Breast epithelium (tissue), 3 donors: ENCODE results near the gene IL31.
A peak's percentile ranks its signal among the peaks of the same experiment; 100 is the strongest.

Experiments used
- POLR2A ChIP-seq: fragments of 450-650 bp; IDR thresholded peaks from one replicate; pipeline ENCODE4 v1.6.1; 2016; ENCODE audit warnings: antibody characterized with exemption, mild to moderate bottlenecking, moderate library complexity
- TF ChIP-seq, protein P1 (sequence below), 3 donors: fragments of 450-650 bp; IDR thresholded peaks; one replicate each; pipeline ENCODE4 v1.5.1; 2016 to 2017; ENCODE audit warnings: antibody characterized with exemption in 3 of 3, mild to moderate bottlenecking in 3 of 3, moderate library complexity in 3 of 3

DNA sequence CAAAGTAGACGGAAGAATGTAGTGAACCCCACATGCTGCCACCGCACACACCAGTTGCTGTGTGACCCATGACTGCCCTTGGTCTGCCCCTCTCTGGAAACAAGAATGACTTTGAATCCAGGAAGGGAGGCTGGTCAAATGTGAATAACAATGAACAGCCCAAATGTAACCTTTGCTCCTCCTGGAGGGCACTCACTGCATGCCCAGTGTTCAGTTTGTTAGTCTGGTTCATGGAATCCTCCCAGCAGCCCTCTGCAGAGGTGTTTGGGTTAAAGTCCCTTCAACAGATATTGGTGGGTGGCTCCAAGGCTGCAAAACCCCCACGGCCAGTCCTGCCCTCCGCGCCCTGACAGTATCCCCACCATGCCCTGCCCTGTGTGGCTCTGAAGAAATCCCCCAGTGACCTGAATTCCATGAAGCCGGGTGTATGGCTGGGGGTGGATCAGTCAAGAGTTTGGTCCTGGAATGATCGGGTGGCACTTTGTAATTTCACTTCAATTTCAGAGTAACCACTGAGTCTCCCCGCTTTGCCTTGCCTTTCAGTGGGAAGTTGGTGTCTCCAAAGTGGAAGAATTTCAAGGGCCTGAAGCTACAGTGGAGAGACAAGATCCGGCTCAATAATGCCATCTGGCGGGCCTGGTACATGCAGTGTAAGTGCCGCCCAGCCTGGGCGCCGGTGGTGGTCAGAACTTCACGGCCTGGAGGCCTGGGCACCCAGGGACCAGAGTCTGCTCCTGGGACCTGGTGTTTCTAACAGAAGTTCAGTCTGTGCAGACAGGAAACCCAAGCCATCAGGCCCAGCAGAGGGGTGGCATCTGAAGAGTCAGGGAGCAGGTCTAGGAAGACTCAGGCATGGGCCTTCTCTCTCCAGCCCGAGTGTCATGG lies 47.1 kb downstream of the IL31 start:
- TF ChIP-seq, protein P1, sequence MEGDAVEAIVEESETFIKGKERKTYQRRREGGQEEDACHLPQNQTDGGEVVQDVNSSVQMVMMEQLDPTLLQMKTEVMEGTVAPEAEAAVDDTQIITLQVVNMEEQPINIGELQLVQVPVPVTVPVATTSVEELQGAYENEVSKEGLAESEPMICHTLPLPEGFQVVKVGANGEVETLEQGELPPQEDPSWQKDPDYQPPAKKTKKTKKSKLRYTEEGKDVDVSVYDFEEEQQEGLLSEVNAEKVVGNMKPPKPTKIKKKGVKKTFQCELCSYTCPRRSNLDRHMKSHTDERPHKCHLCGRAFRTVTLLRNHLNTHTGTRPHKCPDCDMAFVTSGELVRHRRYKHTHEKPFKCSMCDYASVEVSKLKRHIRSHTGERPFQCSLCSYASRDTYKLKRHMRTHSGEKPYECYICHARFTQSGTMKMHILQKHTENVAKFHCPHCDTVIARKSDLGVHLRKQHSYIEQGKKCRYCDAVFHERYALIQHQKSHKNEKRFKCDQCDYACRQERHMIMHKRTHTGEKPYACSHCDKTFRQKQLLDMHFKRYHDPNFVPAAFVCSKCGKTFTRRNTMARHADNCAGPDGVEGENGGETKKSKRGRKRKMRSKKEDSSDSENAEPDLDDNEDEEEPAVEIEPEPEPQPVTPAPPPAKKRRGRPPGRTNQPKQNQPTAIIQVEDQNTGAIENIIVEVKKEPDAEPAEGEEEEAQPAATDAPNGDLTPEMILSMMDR (IDR thresholded peaks at IDR 0.05) = peak in 1 of 3 donors; percentile 42
- TF ChIP-seq POLR2A = no peak
